Activated CD4-positive, alpha-beta T cell treated with anti-CD3 and anti-CD28 coated beads for 36 hours (primary cell): ENCODE results near the gene APOA1. TPM values are rescaled to one million over a fixed set of nuclear protein-coding genes. Genes with fewer than 3 reads are reported as not detected.

Source experiments
- ATAC-seq: fragments of 200-7000 bp; cut with Tn5 transposase; one replicate; pipeline ENCODE4 v1.10.0; 2021; ENCODE audit warnings: mild to moderate bottlenecking, moderate library complexity
- CTCF ChIA-PET: fragments of 350-600 bp; sonication (Branson Sonifier 250); formaldehyde crosslinking; loops from one replicate; lab custom pipeline; 2021; ENCODE audit warnings: antibody characterized with exemption; lab: Charles Lee
- POLR2A ChIA-PET: fragments of 350-600 bp; sonication (Branson Sonifier 250); formaldehyde crosslinking; loops from one replicate; lab custom pipeline; 2021; ENCODE audit warnings: antibody characterized with exemption, inconsistent platforms; lab: Charles Lee
- DNase-seq: peaks from one replicate; pipeline ENCODE4 v3.0.0-alpha.2; 2020
- H3K27ac Mint-ChIP-seq: one replicate; pipeline ENCODE4 v1.8.0; 2021; ENCODE audit warnings: mixed read lengths
- H3K27me3 Mint-ChIP-seq: one replicate; pipeline ENCODE4 v1.8.0; 2021; ENCODE audit warnings: mixed read lengths
- H3K36me3 Mint-ChIP-seq: one replicate; pipeline ENCODE4 v1.8.0; 2021; ENCODE audit warnings: low read depth, mixed read lengths
- H3K4me1 Mint-ChIP-seq: one replicate; pipeline ENCODE4 v1.8.0; 2021; ENCODE audit warnings: mixed read lengths
- H3K4me3 Mint-ChIP-seq: one replicate; pipeline ENCODE4 v1.8.0; 2021; ENCODE audit warnings: mild to moderate bottlenecking, moderate library complexity, mixed read lengths
- H3K9me3 Mint-ChIP-seq: one replicate; pipeline ENCODE4 v1.8.0; 2021; ENCODE audit warnings: low read depth, mixed read lengths
- intact Hi-C, 2 experiments: fragments of 100-400 bp; cut with DNase I in 1 of 2; cut with micrococcal nuclease in 1 of 2; formaldehyde crosslinking; loops; one replicate each; pipeline versions ENCODE4 v1.14.2 to v1.15.1; 2022 to 2024; cut with DNase I, micrococcal nuclease
- total RNA-seq, 2 experiments: library from RNA; stranded (reverse); gene quantifications; one replicate each; pipeline ENCODE4 v1.2.3, GENCODE V29; 2021

The APOA1 gene
- total RNA-seq, 2 experiments from 2014 or later, result not detected

DNA sequence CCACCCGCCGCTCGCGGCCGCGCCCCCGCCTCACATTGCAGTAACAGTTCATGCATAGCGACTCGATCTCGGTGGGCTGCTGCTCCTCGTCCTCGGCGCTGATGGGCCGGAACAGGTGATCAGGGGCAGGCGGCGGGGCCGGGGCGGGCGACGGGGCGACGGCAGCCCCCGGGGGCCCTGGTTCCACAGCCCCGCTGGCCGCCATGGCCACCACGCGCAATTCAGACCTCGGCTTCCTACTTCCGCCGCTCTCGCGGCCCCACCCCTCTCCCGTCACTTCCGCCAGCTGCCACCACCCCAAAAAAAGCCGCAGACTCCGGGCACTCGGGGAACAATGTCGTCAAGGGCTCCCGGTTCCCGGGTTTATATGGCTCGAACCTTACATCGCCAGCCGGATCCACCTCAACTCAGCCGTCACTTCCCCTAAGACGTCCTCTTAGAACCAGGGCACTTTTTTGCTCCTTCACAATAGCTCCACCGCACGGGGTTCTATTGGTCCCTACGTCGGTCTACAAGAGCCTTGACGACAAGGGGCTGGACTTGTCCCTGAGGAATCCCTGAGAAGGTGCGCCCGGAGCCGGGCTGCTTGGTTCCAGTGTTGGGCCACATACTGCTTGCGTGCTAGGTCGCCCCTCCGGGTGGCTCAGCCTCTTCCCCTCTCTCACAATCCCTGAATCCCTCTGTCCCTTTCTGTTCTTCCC is 49.5 kb downstream of the APOA1 start, which contains the start of gene ZPR1:
TSS of gene ZPR1 (minus strand) at position 238 of the 701 bp plus-strand sequence. CDS start at position 205, 33 bp downstream.
- peaks cover 39% of the 10 kb centered on the region for H3K36me3 Mint-ChIP-seq
- H3K27me3 Mint-ChIP-seq, result no peaks in the 10 kb centered on the region
- ChIA-PET CTCF (interaction anchor here (0.7 to 6.5 kb wide), 7 partner anchors 12 to 442 kb away, joined by 3 to 89 read pairs (median 7); partner anchors contain the start of gene APOA1), POLR2A (interaction anchor here (0.7 to 0.8 kb wide), 2 partner anchors 15 to 63 kb away, joined by 3 read pairs; partner anchors contain the start of gene BUD13)
- H3K4me1 Mint-ChIP-seq, result peaks cover 52% of the 10 kb centered on the region
- H3K9me3 Mint-ChIP-seq, result no peaks in the 10 kb centered on the region
- intact Hi-C loops, result loop anchor here (1.0 to 5.0 kb wide), 6 partner anchors 15 to 438 kb away; partner anchors contain the start of genes PAFAH1B2 (in 1 of the 2) and SIK3 (in 1 of the 2)
- H3K27ac Mint-ChIP-seq, result peak within 1 kb of the TSS; percentile 88
- ATAC-seq (peak; percentile 76), DNase-seq (peak; percentile 90)
- peak within 1 kb of the TSS; percentile 96 for H3K4me3 Mint-ChIP-seq

DNA sequence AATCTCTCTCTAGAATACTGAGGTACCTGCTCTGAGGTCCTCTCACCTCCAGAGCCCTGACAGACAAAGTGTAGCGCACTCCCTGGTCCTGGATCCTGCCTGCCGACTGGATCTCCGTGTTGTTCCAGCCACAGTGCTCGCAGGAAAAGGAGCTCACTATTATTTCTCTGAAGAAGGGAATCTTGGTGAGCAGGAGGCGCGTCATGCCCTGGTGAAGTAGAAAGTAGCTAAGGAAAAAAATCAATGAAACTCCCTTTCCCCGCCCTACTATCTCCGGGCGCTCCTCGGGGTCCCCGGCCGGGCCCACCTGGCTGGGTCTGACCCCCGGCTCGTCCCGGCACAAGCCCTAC is 50.0 kb downstream of the APOA1 start:
- CTCF ChIA-PET, result interaction anchor here (0.5 to 6.5 kb wide), 9 partner anchors 11 to 443 kb away, joined by 3 to 89 read pairs (median 5); partner anchors contain the start of gene APOA1

DNA sequence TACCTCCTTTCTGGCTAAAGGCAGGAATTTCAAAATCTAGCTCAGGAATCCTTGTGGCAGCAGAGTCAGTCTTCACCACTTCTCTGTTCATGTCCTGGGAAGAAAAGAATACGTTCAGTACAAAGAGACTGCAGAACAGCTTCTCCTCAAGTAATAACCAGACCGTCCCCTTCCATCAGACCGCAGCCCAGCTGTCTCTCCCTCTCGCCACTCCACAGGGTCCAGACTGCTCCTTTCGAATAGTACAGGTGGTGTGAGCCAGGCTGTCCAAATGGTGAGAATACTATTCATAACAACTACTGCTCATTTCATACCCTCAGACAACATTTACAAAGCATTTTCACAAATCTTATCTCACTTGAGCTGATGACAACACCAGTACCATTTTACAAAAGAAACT is 50.5 kb downstream of the APOA1 start:
- Mint-ChIP-seq H3K27me3 (no peaks in the 10 kb centered on the region), H3K9me3 (no peaks in the 10 kb centered on the region), H3K4me3 (peak overlapping the region; percentile 96), H3K4me1 (peaks cover 62% of the 10 kb centered on the region), H3K27ac (peak overlapping the region; percentile 88), H3K36me3 (peaks cover 49% of the 10 kb centered on the region)
- no peak for ATAC-seq
- CTCF ChIA-PET, result interaction anchor here (0.5 to 6.5 kb wide), 10 partner anchors 11 to 443 kb away, joined by 3 to 89 read pairs (median 4); partner anchors contain the start of gene APOA1
- DNase-seq, result no peak
- POLR2A ChIA-PET, result interaction anchor here (0.6 to 0.8 kb wide), 3 partner anchors 10 to 444 kb away, joined by 3 to 4 read pairs (median 3); no protein-coding TSS in a partner anchor
- intact Hi-C loops, result loop anchor here in 1 of 2 experiments (5.0 kb wide), 1 partner anchor 65 kb away; no protein-coding TSS in a partner anchor

More for the DNA sequence above, 50.0 kb downstream of the APOA1 start:
- Mint-ChIP-seq H3K9me3 (no peaks in the 10 kb centered on the region), H3K27me3 (no peaks in the 10 kb centered on the region), H3K27ac (peak overlapping the region; percentile 88), H3K4me3 (peak overlapping the region; percentile 96), H3K36me3 (peaks cover 45% of the 10 kb centered on the region), H3K4me1 (peaks cover 57% of the 10 kb centered on the region)
- ATAC-seq (no peak), DNase-seq (no peak)
- POLR2A ChIA-PET, result interaction anchor here (0.6 to 0.8 kb wide), 3 partner anchors 15 to 143 kb away, joined by 3 to 4 read pairs (median 3); partner anchors contain the start of gene BUD13
- intact Hi-C loops, result loop anchor here in 1 of 2 experiments (5.0 kb wide), 1 partner anchor 65 kb away; no protein-coding TSS in a partner anchor

DNA sequence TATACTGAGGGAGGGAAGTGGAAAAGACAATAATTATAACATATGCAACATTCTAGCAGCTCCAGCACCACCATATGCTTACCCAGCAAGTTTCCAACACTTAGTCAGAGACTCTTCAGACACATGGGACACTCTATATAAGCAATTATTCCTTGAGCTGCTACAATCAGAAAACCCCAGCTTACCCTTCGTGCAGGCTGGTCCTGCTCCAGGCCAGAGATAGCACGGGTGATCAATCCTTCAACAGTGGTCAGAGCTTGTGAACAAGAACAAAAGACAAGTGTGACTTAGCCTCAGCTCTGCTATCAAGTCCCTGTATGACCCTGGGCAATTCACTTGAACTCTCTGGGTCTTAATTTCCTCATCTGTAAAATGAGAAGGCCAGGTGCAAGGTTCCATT is 51.1 kb downstream of the APOA1 start:
- CTCF ChIA-PET, result interaction anchor here (0.6 to 6.5 kb wide), 9 partner anchors 10 to 444 kb away, joined by 3 to 89 read pairs (median 5); partner anchors contain the start of gene APOA1
- no peak for DNase-seq
- H3K27me3 Mint-ChIP-seq, result no peaks in the 10 kb centered on the region
- peaks cover 55% of the 10 kb centered on the region for H3K36me3 Mint-ChIP-seq
- peak overlapping the region; percentile 88 for H3K27ac Mint-ChIP-seq
- POLR2A ChIA-PET, result interaction anchor here (0.5 to 0.8 kb wide), 3 partner anchors 10 to 549 kb away, joined by 3 to 8 read pairs (median 3); no protein-coding TSS in a partner anchor
- ATAC-seq, result no peak
- H3K4me3 Mint-ChIP-seq, result peak overlapping the region; percentile 96
- peaks cover 65% of the 10 kb centered on the region for H3K4me1 Mint-ChIP-seq
- H3K9me3 Mint-ChIP-seq, result no peaks in the 10 kb centered on the region
- intact Hi-C loops, result loop anchor here in 1 of 2 experiments (5.0 kb wide), 1 partner anchor 66 kb away; no protein-coding TSS in a partner anchor

Other genes starting within 250 kb of the APOA1 start
- gene BUD13, start 64.6 kb downstream of the APOA1 start, total RNA-seq, result 10 to 100 TPM; 30.2 to 35.6 TPM
- 100 to 1,000 TPM in 1 of 2 experiments, 10 to 100 TPM in 1; 88.8 to 106 TPM for gene ZPR1, start 49.6 kb downstream of the APOA1 start, total RNA-seq
- gene APOA5, start 45.7 kb downstream of the APOA1 start, total RNA-seq, result not detected
- not detected for gene APOA4, start 14.3 kb downstream of the APOA1 start, total RNA-seq
- not detected for gene APOC3, start 7.7 kb downstream of the APOA1 start, total RNA-seq